MCF 10A (cell line): Measurements from ENCODE around the gene CCDC127. TPM values are rescaled to one million over a fixed set of nuclear protein-coding genes. Genes with fewer than 3 reads are reported as not detected.
A peak's percentile ranks its signal among the peaks of the same experiment; 100 is the strongest.
"Not testable (repeated sequence)": the region's sequence is repeated elsewhere in the genome, so short reads cannot be mapped to it uniquely, and the experiment has no call there.

Experiments
- BruUV-seq: library from RNA; stranded (reverse); fragments of 400-500 nt; replicated peaks from 2 replicates; lab custom pipeline; 2021; lab: Mats Ljungman, UMichigan
- CTCF ChIA-PET: fragments of 300-600 bp; sonication (Branson Sonifier 250); formaldehyde crosslinking; extraction: SDS; loops from one replicate; lab custom pipeline; 2021; ENCODE audit warnings: antibody characterized with exemption, inconsistent platforms; lab: Yijun Ruan, JAX
- POLR2A ChIA-PET: fragments of 300-600, 350-650 bp; sonication (Branson Sonifier 250); formaldehyde crosslinking; extraction: SDS; loops from one replicate; lab custom pipeline; 2020; ENCODE audit warnings: antibody characterized with exemption, inconsistent platforms; lab: Yijun Ruan, JAX
- DNase-seq: peaks from one replicate; pipeline ENCODE4 v3.0.0-alpha.2; 2018; ENCODE audit not compliant: unreplicated experiment
- H3K27ac Mint-ChIP-seq: one replicate; pipeline ENCODE4 v1.8.0; 2022; ENCODE audit warnings: mild to moderate bottlenecking, low read depth, mixed read lengths; ENCODE audit not compliant: unreplicated experiment
- H3K27me3 Mint-ChIP-seq: one replicate; pipeline ENCODE4 v1.8.0; 2022; ENCODE audit warnings: mixed read lengths; ENCODE audit not compliant: insufficient read depth, unreplicated experiment
- H3K36me3 Mint-ChIP-seq: one replicate; pipeline ENCODE4 v1.8.0; 2022; ENCODE audit warnings: mild to moderate bottlenecking, moderate library complexity, mixed read lengths; ENCODE audit not compliant: insufficient read depth, unreplicated experiment
- H3K4me1 Mint-ChIP-seq: one replicate; pipeline ENCODE4 v1.8.0; 2022; ENCODE audit warnings: mixed read lengths; ENCODE audit not compliant: insufficient read depth, unreplicated experiment
- H3K4me3 Mint-ChIP-seq: one replicate; pipeline ENCODE4 v1.8.0; 2022; ENCODE audit warnings: mild to moderate bottlenecking, moderate library complexity, mixed read lengths; ENCODE audit not compliant: unreplicated experiment
- H3K9me3 Mint-ChIP-seq: one replicate; pipeline ENCODE4 v1.8.0; 2022; ENCODE audit warnings: mixed read lengths; ENCODE audit not compliant: unreplicated experiment
- CTCF ChIP-seq: fragments of 200-600 bp; IDR thresholded peaks from one replicate; pipeline ENCODE4 v1.8.0; 2022; ENCODE audit warnings: antibody characterized with exemption, mild to moderate bottlenecking; ENCODE audit not compliant: unreplicated experiment
- intact Hi-C: fragments of 100-400 bp; cut with micrococcal nuclease; formaldehyde crosslinking; loops from 2 replicates; pipeline ENCODE4 v1.14.1; 2022
- total RNA-seq: library from RNA; stranded (reverse); gene quantifications from 2 replicates; pipeline ENCODE4 v1.2.3, GENCODE V29; 2022

CCDC127 gene
- total RNA-seq, 1 experiment from 2014 or later = 4.5 TPM

DNA sequence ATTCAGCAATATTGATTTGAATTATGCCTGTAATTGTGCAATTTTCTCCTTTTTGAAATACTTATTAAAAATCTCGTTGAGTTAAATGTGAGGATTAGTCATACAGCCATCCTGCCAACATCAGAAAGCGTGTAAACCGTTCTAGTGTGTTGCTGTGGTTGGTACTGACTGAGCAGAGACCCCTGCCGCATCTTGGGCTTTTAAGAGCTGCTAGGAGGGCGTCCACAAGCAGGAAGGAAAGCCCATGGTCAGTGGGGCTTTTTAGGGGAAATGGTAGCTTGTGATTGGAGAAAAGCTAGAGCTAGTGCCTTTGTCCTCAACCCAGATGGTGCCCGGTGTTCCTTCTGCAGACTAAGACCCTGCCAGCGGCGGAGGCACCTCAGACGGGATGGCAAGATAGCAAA, 1.5 kb upstream of the CCDC127 start:
- H3K27ac Mint-ChIP-seq = peak overlapping the region; percentile 71
- intact Hi-C loops = loop anchor here (2.0 kb wide), 1 partner anchor 31 kb away; no protein-coding TSS in a partner anchor
- ChIA-PET CTCF (interaction anchor here (0.6 to 1.5 kb wide), 2 partner anchors 31 to 45 kb away, joined by 3 to 4 read pairs; no protein-coding TSS in a partner anchor), POLR2A (interaction anchor here (0.5 to 3.0 kb wide), 9 partner anchors 27 to 285 kb away, joined by 3 to 29 read pairs (median 5); partner anchors contain the start of gene PDCD6)
- H3K4me3 Mint-ChIP-seq = peak overlapping the region; percentile 84
- no peaks in the 10 kb centered on the region for H3K9me3 Mint-ChIP-seq
- peaks cover 22% of the 10 kb centered on the region for H3K36me3 Mint-ChIP-seq
- H3K4me1 Mint-ChIP-seq = peaks cover 24% of the 10 kb centered on the region
- H3K27me3 Mint-ChIP-seq = no peaks in the 10 kb centered on the region
- DNase-seq = peak; percentile 52
- TSS peak; percentile 33 for BruUV-seq
- TF ChIP-seq CTCF = no peak

DNA sequence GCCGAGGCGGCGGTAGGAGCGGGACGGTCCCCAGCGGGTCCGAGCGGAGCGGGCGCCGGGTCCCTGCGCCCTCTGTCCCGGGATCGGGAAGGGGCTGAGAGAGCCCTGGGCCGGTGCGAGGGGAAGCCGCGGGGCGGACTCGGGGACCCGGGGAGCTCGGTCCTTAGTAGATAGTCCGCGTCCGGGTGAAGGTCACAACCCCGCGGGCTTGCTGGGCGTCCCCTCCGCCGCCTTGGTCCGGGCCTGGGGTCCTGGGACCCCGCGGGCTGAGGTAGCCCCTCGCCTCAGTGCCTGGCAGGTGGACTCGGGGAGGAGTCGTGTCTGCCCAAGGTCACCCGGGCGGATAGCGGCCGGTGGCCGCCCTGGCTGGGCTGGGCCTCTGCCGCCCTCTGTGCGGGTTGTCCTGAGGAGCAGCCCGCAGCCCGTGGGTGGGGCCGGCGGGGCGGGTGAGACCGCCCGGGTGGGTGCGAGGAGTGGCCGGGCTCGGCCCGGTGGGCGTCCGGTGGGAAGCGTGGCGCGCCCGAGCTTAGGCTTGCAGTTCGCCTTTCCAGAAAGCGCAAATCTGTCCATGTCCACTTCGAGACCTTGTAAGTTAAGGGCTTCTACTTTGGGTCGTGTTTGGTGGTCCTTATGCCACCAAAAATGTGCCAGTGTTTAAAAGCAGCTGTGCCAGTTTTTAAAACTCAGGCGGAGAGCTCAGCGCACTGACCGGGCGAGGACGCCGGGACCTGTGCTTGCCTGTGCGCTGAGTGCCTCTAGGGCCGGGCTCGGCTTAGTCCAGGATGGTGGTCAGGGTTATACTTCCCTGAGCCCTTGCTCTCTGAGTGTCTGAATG, 721 bp upstream of the CCDC127 start:
- intact Hi-C loops = loop anchor here (2.0 kb wide), 1 partner anchor 30 kb away; no protein-coding TSS in a partner anchor
- Mint-ChIP-seq H3K27ac (peak overlapping the region; percentile 77), H3K4me1 (peaks cover 24% of the 10 kb centered on the region), H3K36me3 (peaks cover 27% of the 10 kb centered on the region), H3K9me3 (no peaks in the 10 kb centered on the region), H3K27me3 (no peaks in the 10 kb centered on the region), H3K4me3 (peak overlapping the region; percentile 84)
- POLR2A ChIA-PET = interaction anchor here (0.5 to 3.0 kb wide), 16 partner anchors 8 to 1112 kb away, joined by 3 to 29 read pairs (median 4); partner anchors contain the start of genes LRRC14B and PDCD6
- no TSS peak for BruUV-seq
- CTCF ChIA-PET = interaction anchor here (0.6 to 1.5 kb wide), 6 partner anchors 11 to 1815 kb away, joined by 3 to 4 read pairs (median 4); no protein-coding TSS in a partner anchor
- peak; percentile 46 for DNase-seq
- TF ChIP-seq CTCF = no peak

DNA sequence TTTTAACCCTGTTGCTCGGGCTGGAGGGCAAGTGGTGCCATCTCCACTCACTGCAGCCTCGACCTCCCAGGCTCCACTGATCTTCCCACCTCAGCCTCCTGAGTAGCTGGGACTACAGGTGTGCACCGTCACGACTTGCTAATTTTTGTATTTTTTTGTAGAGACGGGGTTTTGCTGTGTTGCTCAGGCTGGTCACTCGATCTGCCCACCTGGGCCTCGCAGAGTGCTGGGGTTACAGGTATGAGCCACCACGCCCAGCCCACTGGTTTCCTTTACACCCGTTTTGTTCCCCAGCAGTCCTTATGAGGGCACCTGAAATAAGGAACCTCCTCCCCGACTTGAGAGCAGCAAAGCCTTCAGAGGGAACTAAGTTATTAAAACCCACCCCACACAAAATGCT, 1.9 kb downstream of the CCDC127 start:
- H3K27ac Mint-ChIP-seq, intact Hi-C loops, H3K4me1 Mint-ChIP-seq, DNase-seq, H3K27me3 Mint-ChIP-seq, POLR2A ChIA-PET, H3K9me3 Mint-ChIP-seq, BruUV-seq: not testable (repeated sequence)
- Mint-ChIP-seq H3K36me3 (peaks cover 21% of the 10 kb centered on the region), H3K4me3 (peak overlapping the region; percentile 37)
- CTCF ChIA-PET = interaction anchor here (0.6 kb wide), 1 partner anchor 84 kb away, joined by 3 read pairs; no protein-coding TSS in a partner anchor

GRCh38 chr5:215256-215655, 2.7 kb downstream of the CCDC127 start:
- H3K36me3 Mint-ChIP-seq = peaks cover 25% of the 10 kb centered on the region
- peak; percentile 8 for DNase-seq
- intact Hi-C loops, POLR2A ChIA-PET, BruUV-seq, H3K9me3 Mint-ChIP-seq, H3K27me3 Mint-ChIP-seq, H3K4me1 Mint-ChIP-seq: not testable (repeated sequence)
- peak overlapping the region; percentile 37 for H3K4me3 Mint-ChIP-seq
- H3K27ac Mint-ChIP-seq = peak overlapping the region; percentile 21
- CTCF ChIA-PET = interaction anchor here (0.6 kb wide), 1 partner anchor 83 kb away, joined by 3 read pairs; no protein-coding TSS in a partner anchor
